GM18951 (cell line): ENCODE results near the gene ITGA1.
"Not testable (repeated sequence)": the region's sequence is repeated elsewhere in the genome, so short reads cannot be mapped to it uniquely, and the experiment has no call there.

Source experiments
- POLR2A ChIP-seq: IDR thresholded peaks from 4 replicates; pipeline ENCODE4 v1.6.1; 2011; ENCODE audit warnings: mild to moderate bottlenecking; ENCODE audit not compliant: insufficient read length, insufficient read depth; ENCODE audit errors: extremely low read depth
- in situ Hi-C: fragments of 300-500 bp; cut with MboI; formaldehyde crosslinking; loops from one replicate; pipeline ENCODE4 v1.12.0; 2022; ENCODE audit warnings: low sequenced_read_pairs, mixed read lengths, inconsistent platforms; ENCODE audit not compliant: unreplicated experiment

Gene ITGA1

DNA sequence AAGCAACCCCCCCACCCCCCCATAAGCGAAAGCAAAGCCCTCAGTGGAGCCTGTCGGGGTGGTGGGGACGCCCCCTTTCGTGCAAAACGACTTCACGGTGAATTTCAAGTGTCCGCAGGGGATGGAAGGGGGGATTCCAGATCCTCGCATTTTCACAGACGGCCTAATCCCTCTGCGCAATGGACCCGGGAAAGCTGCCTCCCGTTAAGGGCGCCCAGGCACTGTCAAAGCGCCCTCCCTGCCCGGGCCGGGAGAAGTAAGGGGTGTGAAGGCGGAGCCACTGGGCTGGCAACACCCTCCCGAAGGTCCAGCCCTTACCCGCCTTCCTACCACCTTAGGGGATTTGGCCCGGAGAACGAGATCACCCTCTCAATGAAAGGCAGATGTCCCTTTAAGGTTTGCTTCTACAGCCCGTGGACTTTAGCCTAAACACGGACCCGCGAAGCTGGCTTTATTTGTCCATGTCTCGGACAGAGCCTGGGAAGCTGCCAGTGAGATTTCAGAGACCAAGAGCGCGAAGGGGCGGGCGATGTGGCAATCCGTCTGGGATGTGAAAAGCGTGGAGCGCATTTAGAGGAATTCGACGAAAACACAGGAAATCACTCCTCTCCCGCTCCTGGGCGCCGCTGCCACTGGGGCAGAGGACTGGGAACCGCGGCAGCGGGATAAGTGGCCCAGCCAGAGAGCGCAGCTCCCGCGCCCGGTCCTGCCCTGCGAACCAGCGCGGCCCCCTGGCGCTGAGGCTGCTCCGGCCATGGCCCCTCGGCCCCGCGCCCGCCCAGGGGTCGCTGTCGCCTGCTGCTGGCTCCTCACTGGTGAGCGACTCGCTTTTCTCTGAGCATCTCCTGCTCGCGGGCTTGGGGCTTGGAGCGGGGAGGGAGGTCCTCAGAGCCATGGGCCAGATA, at the start of gene ITGA1, which contains the start of gene PELO:
ITGA1 (plus strand) TSS at position 317 of the 905 bp plus-strand sequence; CDS start at position 755, 438 bp downstream.
PELO (plus strand) TSS at position 317 of the 905 bp plus-strand sequence. CDS start 12,479 bp downstream, outside the sequence.
- in situ Hi-C loops: no loop called here
- no peak for TF ChIP-seq POLR2A

- in situ Hi-C loops: no loop called here
- TF ChIP-seq POLR2A: no peak
These were observed 49.6 kb upstream of the ITGA1 start for GRCh38 chr5:52738095-52738506.

- TF ChIP-seq POLR2A: no peak
- in situ Hi-C loops: no loop called here
These were observed 47.7 kb upstream of the ITGA1 start for GRCh38 chr5:52740007-52740406.

DNA sequence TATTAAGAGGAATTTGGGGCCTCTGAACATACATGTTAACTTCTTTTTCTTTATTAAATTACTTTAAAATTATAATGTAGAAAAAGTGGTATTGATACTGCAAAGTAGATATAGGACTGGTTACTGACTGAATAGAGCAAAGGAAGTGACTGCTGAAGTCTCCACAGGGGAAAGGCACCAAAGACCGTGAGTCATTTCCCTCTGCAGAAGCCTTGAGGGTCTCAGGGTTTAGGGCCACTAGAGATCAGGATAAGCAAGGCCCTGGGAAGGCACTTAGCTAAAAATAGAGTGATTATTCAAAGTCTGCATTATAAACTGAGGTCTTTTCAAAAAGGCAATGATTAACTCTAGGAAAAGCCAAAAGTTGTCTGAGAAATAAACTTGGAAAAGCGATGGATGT, 44.7 kb upstream of the ITGA1 start:
- in situ Hi-C loops: no loop called here
- TF ChIP-seq POLR2A: no peak

- in situ Hi-C loops: no loop called here
These were observed 44.2 kb upstream of the ITGA1 start for GRCh38 chr5:52743529-52743928.

GRCh38 chr5:52743970-52744369, 43.7 kb upstream of the ITGA1 start:
- TF ChIP-seq POLR2A: no peak
- in situ Hi-C loops: no loop called here

More at GRCh38 chr5:52743529-52743928, 44.2 kb upstream of the ITGA1 start:
- no peak for TF ChIP-seq POLR2A

DNA sequence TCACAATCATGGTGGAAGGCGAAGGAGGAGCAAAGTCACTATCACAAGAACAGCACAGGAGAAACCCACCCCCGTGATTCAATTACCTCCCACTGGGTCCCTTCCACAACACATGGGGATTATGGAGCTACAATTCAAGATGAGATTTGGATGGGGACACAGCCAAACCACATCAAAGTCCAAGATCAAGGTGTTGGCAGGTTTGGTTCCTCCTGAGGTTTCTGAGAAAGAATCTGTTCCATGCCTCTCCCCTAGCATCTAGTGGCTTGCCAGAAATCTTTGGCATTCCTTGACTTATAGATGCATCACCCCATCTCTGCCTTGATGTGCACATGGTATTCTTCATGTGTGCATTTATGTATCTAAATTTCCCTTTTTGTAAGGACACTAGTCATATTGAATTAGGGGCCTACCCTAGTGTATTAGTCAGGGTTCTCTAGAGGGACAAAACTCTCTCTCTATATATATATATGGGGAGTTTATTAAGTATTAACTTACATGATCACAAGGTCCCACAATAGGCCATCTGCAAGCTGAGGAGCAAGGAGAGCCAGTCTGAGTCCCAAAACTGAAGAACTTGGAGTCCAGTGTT, 42.8 kb upstream of the ITGA1 start:
- in situ Hi-C loops: not testable (repeated sequence)

DNA sequence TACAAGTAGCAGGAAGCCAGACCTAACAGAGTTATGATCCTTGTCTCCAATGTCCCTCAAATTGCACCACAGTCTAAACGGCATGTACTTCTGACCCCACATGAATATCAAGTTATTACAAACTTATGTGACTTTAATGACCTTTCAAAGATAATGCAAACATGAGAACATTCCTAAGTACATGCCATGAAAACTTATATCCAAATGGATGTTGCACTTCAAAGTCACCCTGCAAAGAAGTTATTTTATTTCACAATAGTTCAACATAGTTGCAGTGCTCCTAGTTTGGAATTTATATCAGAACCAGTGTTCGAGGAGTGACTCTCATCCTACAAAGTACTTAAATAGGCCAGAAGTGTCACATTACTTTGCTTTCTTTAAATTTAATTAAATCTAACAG, 41.2 kb upstream of the ITGA1 start:
- no peak for TF ChIP-seq POLR2A
- in situ Hi-C loops: no loop called here

- in situ Hi-C loops: no loop called here
These were observed 39.1 kb upstream of the ITGA1 start for GRCh38 chr5:52748590-52748989.

GRCh38 chr5:52749666-52750065, 38.0 kb upstream of the ITGA1 start:
- no peak for TF ChIP-seq POLR2A
- in situ Hi-C loops: no loop called here

More at GRCh38 chr5:52748590-52748989, 39.1 kb upstream of the ITGA1 start:
- no peak for TF ChIP-seq POLR2A

- in situ Hi-C loops: no loop called here
- no peak for TF ChIP-seq POLR2A
These were observed 36.6 kb upstream of the ITGA1 start for GRCh38 chr5:52751137-52751536.

DNA sequence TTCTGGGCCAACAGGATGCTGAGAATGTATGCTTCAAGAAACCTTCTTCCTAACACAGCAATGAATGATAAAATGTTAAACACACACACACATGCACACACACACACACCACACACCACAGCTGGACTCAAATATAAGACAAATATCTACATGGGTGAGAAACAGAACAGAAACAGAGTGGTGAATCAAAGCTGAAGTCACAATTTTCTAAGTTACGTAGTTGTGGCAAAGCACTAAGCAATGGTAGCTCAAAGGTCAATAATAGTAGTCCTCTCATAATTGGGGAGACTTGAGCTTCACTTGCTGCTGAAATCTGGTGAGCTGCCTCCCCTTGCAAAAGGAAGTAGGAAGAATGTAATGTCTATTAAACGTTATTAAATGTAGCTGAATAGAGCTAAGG, 33.7 kb upstream of the ITGA1 start:
- in situ Hi-C loops: no loop called here
- TF ChIP-seq POLR2A: no peak

- in situ Hi-C loops: no loop called here
- no peak for TF ChIP-seq POLR2A
These were observed 30.2 kb upstream of the ITGA1 start for GRCh38 chr5:52757527-52757926.

GRCh38 chr5:52758014-52758413, 29.7 kb upstream of the ITGA1 start:
- TF ChIP-seq POLR2A: no peak
- in situ Hi-C loops: no loop called here
